GM23338 (cell line): ENCODE measurements around the gene SPACA7. TPM values are rescaled to one million over a fixed set of nuclear protein-coding genes. Genes with fewer than 3 reads are reported as not detected.

Experiments
- ATAC-seq: fragments of 200-7000 bp; cut with Tn5 transposase; 3 replicates; pipeline ENCODE4 v1.9.1; 2020
- DNase-seq: peaks from one replicate; pipeline ENCODE4 v3.0.0-alpha.2; 2015; ENCODE audit warnings: low spot score
- H2AFZ ChIP-seq: fragments of 200-600 bp; sonication (generic); 2 replicates; pipeline ENCODE4 v1.8.0; 2016; ENCODE audit warnings: antibody characterized with exemption, mild to moderate bottlenecking, moderate library complexity
- H3F3A ChIP-seq: fragments of 200-600 bp; sonication (generic); replicated peaks from 2 replicates; pipeline ENCODE4 v1.8.0; 2017; ENCODE audit warnings: antibody characterized with exemption, mixed run types, low read depth
- H3K27ac ChIP-seq: fragments of 200-600 bp; sonication (generic); 2 replicates; pipeline ENCODE4 v1.6.1; 2016; ENCODE audit warnings: low read depth
- H3K27me3 ChIP-seq: fragments of 200-600 bp; sonication (generic); 2 replicates; pipeline ENCODE4 v1.8.0; 2016; ENCODE audit warnings: mild to moderate bottlenecking, mixed run types, moderate library complexity; ENCODE audit not compliant: insufficient read depth
- H3K36me3 ChIP-seq: fragments of 200-600 bp; sonication (generic); 2 replicates; pipeline ENCODE4 v1.8.0; 2016; ENCODE audit warnings: mild to moderate bottlenecking; ENCODE audit not compliant: insufficient read depth
- H3K4me1 ChIP-seq: fragments of 200-600 bp; sonication (generic); 2 replicates; pipeline ENCODE4 v1.8.0; 2016; ENCODE audit warnings: mild to moderate bottlenecking, moderate library complexity; ENCODE audit not compliant: insufficient read depth
- H3K4me2 ChIP-seq: fragments of 200-600 bp; sonication (generic); 2 replicates; pipeline ENCODE4 v1.7.1; 2017; ENCODE audit warnings: mixed run types
- H3K4me3 ChIP-seq: fragments of 200-600 bp; sonication (generic); 2 replicates; pipeline ENCODE4 v1.6.1; 2016; ENCODE audit warnings: mixed run types
- H3K79me2 ChIP-seq: fragments of 200-600 bp; sonication (generic); replicated peaks from 2 replicates; pipeline ENCODE4 v1.8.0; 2017; ENCODE audit warnings: mild to moderate bottlenecking; ENCODE audit not compliant: insufficient read depth
- H3K9me2 ChIP-seq: fragments of 200-600 bp; sonication (generic); 2 replicates; pipeline ENCODE4 v1.8.0; 2017; ENCODE audit not compliant: insufficient read depth
- H4K20me1 ChIP-seq: fragments of 200-600 bp; sonication (generic); replicated peaks from 2 replicates; pipeline ENCODE4 v1.8.0; 2017; ENCODE audit warnings: mild to moderate bottlenecking; ENCODE audit not compliant: insufficient read depth
- H3K27ac Mint-ChIP-seq: 2 replicates; pipeline ENCODE4 v1.8.0; 2020; ENCODE audit warnings: inconsistent platforms, mild to moderate bottlenecking, moderate library complexity, mixed read lengths
- H3K27me3 Mint-ChIP-seq: 3 replicates; pipeline ENCODE4 v1.8.0; 2022; ENCODE audit warnings: low read depth, mild to moderate bottlenecking, moderate library complexity, mixed read lengths, inconsistent platforms; ENCODE audit not compliant: insufficient read depth, poor library complexity
- H3K36me3 Mint-ChIP-seq: 3 replicates; pipeline ENCODE4 v1.8.0; 2021; ENCODE audit warnings: low read depth, mild to moderate bottlenecking, inconsistent platforms, moderate library complexity, mixed read lengths
- H3K4me1 Mint-ChIP-seq: 3 replicates; pipeline ENCODE4 v1.8.0; 2020; ENCODE audit warnings: mild to moderate bottlenecking, inconsistent platforms, mixed read lengths
- H3K4me3 Mint-ChIP-seq: 3 replicates; pipeline ENCODE4 v1.8.0; 2021; ENCODE audit warnings: moderate library complexity, mild to moderate bottlenecking, inconsistent platforms, mixed read lengths
- H3K9me3 Mint-ChIP-seq: 3 replicates; pipeline ENCODE4 v1.8.0; 2020; ENCODE audit warnings: moderate library complexity, mild to moderate bottlenecking, inconsistent platforms, mixed read lengths
- CREB1 ChIP-seq: fragments of 250-450 bp; sonication (Bioruptor Pico); IDR thresholded peaks from 2 replicates; pipeline ENCODE4 v1.5.0; 2020; ENCODE audit warnings: low read depth, mild to moderate bottlenecking, moderate library complexity
- EZH2 ChIP-seq: fragments of 200-600 bp; sonication (generic); IDR thresholded peaks from one replicate; pipeline ENCODE4 v1.8.0; 2017; ENCODE audit warnings: antibody characterized with exemption, mild to moderate bottlenecking, low read depth; ENCODE audit not compliant: unreplicated experiment
- JUNB ChIP-seq: IDR thresholded peaks from one replicate; pipeline ENCODE4 v1.6.1; 2016; ENCODE audit warnings: antibody characterized with exemption; ENCODE audit not compliant: unreplicated experiment
- NANOG ChIP-seq: IDR thresholded peaks from 2 replicates; pipeline ENCODE4 v1.6.1; 2016; ENCODE audit warnings: antibody characterized with exemption, borderline replicate concordance
- ZNF114 ChIP-seq: fragments of 250-450 bp; sonication (Bioruptor Pico); IDR thresholded peaks from 2 replicates; pipeline ENCODE4 v1.5.0; 2020; ENCODE audit warnings: mild to moderate bottlenecking, moderate library complexity
- polyA plus RNA-seq: library from polyadenylated mRNA; unstranded; fragments of >200 nt; fragmentation: Nextera tagmentation; extraction: Ambion mirVana; gene quantifications from 2 replicates; pipeline ENCODE4 v1.2.1, GENCODE V29; 2016
- total RNA-seq: library from RNA; depleted of rRNA; stranded (reverse); fragments of >200 nt; shearing (Covaris generic); gene quantifications from 2 replicates; pipeline ENCODE4 v1.2.3, GENCODE V29; 2014
- TF ChIP-seq, protein P1 (sequence below): IDR thresholded peaks from one replicate; pipeline ENCODE4 v1.6.1; 2018; ENCODE audit warnings: antibody characterized with exemption; ENCODE audit not compliant: unreplicated experiment
- TF ChIP-seq, protein P2 (sequence below): IDR thresholded peaks from 2 replicates; pipeline ENCODE4 v1.6.1; 2016; ENCODE audit warnings: antibody characterized with exemption
- TF ChIP-seq, protein P3 (sequence below), 2 experiments: fragments of 200-600 bp in 1 of 2; sonication (generic) in 1 of 2; conservative IDR thresholded peaks; 2 replicates each; pipeline versions ENCODE4 v1.5.1 to v1.6.1; 2016 to 2017; ENCODE audit warnings: antibody characterized with exemption in 2 of 2, low read depth in 2 of 2, mild to moderate bottlenecking in 2 of 2, moderate library complexity in 1 of 2

Gene SPACA7
- total and polyA plus RNA-seq, 2 experiments from 2014 or later = not detected

DNA sequence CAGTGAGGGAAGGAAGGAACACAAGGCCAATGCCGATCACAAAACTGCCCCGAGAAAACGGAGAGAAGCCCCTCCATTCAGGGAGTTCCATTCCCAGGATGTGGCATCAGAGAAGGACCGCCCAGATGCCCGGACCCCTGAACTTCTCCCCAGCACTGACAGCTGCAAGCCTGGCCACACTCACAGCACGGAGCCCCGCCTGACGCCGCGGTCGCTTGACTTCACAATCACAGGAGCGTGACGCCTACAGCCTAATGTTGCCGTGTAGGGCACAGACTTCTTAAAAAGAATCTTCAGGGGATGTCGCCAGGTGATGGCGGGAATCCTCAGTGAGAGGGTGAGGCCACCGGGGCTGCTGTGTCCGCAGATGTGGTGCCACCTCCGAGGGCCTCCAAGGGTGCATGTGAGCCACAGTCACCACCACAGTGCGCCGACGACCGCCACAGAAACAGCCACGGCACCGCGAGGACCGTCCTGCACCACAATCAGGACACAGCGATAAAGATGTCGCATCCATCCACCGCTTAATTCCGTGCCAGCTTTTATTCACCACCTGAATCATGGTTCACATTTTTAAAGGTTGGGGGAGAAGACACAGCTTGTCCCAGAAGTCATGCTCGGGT lies 77.2 kb downstream of the SPACA7 start (continued):
- TF ChIP-seq, protein P1, sequence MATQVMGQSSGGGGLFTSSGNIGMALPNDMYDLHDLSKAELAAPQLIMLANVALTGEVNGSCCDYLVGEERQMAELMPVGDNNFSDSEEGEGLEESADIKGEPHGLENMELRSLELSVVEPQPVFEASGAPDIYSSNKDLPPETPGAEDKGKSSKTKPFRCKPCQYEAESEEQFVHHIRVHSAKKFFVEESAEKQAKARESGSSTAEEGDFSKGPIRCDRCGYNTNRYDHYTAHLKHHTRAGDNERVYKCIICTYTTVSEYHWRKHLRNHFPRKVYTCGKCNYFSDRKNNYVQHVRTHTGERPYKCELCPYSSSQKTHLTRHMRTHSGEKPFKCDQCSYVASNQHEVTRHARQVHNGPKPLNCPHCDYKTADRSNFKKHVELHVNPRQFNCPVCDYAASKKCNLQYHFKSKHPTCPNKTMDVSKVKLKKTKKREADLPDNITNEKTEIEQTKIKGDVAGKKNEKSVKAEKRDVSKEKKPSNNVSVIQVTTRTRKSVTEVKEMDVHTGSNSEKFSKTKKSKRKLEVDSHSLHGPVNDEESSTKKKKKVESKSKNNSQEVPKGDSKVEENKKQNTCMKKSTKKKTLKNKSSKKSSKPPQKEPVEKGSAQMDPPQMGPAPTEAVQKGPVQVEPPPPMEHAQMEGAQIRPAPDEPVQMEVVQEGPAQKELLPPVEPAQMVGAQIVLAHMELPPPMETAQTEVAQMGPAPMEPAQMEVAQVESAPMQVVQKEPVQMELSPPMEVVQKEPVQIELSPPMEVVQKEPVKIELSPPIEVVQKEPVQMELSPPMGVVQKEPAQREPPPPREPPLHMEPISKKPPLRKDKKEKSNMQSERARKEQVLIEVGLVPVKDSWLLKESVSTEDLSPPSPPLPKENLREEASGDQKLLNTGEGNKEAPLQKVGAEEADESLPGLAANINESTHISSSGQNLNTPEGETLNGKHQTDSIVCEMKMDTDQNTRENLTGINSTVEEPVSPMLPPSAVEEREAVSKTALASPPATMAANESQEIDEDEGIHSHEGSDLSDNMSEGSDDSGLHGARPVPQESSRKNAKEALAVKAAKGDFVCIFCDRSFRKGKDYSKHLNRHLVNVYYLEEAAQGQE = no peak
- TF ChIP-seq, protein P2, sequence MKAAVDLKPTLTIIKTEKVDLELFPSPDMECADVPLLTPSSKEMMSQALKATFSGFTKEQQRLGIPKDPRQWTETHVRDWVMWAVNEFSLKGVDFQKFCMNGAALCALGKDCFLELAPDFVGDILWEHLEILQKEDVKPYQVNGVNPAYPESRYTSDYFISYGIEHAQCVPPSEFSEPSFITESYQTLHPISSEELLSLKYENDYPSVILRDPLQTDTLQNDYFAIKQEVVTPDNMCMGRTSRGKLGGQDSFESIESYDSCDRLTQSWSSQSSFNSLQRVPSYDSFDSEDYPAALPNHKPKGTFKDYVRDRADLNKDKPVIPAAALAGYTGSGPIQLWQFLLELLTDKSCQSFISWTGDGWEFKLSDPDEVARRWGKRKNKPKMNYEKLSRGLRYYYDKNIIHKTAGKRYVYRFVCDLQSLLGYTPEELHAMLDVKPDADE = no peak
- TF ChIP-seq NANOG (no peak), CREB1 (no peak), EZH2 (no peak), JUNB (no peak)
- TF ChIP-seq, protein P3, sequence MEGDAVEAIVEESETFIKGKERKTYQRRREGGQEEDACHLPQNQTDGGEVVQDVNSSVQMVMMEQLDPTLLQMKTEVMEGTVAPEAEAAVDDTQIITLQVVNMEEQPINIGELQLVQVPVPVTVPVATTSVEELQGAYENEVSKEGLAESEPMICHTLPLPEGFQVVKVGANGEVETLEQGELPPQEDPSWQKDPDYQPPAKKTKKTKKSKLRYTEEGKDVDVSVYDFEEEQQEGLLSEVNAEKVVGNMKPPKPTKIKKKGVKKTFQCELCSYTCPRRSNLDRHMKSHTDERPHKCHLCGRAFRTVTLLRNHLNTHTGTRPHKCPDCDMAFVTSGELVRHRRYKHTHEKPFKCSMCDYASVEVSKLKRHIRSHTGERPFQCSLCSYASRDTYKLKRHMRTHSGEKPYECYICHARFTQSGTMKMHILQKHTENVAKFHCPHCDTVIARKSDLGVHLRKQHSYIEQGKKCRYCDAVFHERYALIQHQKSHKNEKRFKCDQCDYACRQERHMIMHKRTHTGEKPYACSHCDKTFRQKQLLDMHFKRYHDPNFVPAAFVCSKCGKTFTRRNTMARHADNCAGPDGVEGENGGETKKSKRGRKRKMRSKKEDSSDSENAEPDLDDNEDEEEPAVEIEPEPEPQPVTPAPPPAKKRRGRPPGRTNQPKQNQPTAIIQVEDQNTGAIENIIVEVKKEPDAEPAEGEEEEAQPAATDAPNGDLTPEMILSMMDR (conservative IDR thresholded peaks at IDR 0.05; ENCODE audit: low read depth in 2 of 2) = no peak

DNA sequence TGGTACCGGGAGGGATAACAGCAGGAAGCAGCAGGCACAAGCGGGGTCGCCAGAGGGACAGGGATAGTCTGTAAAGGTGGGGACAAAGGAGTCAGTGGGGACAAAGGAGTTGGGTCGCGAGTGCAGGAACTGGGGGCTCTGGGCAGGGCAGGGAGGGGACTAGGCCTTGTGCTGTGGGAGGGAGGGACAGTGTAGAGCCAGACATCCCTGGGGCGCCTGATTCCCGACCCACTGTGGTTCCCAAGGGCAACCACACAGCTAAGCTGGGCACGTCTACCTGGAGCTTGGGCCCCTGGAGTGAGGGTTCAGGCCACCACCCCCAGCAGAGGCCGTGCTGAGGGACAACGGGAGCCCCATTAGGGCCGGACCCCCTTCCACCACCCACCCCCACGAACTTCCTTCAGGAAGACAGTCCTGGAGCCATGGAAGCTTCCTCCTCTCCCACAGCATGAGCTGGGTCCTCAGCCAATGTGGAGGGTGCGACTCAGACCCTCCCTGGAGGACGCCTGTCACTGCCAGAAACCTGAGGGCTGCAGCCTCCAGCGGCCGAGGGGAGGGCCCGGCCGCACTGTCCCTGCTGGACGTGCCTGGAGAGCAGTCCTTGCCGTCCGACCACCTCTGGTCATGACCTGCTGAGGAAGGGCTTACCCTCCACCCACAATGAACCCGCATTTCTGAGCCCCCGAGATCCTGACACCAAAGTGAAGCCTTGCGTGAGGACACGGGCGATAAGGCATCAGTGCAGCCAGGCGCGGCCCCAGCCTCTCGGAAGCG lies 77.9 kb downstream of the SPACA7 start:
- Histone ChIP-seq H3K4me2 (no peak overlapping the region), H3K27me3 (no peaks in the 10 kb centered on the region), H3K36me3 (no peaks in the 10 kb centered on the region), H2AFZ (no peak overlapping the region), H3K79me2 (no peaks in the 10 kb centered on the region), H3K4me1 (no peaks in the 10 kb centered on the region), H3K27ac (no peak overlapping the region), H4K20me1 (no peaks in the 10 kb centered on the region), H3K9me2 (no peaks in the 10 kb centered on the region), H3F3A (no peaks in the 10 kb centered on the region), H3K4me3 (no peak overlapping the region)
- Mint-ChIP-seq H3K9me3 (no peaks in the 10 kb centered on the region), H3K27ac (no peak overlapping the region), H3K4me3 (no peak overlapping the region), H3K4me1 (no peaks in the 10 kb centered on the region), H3K36me3 (no peaks in the 10 kb centered on the region), H3K27me3 (peaks cover 2% of the 10 kb centered on the region)
- no peak for ATAC-seq
- DNase-seq = no peak
- TF ChIP-seq ZNF114 (CRISPR knock-in tag) (no peak), NANOG (no peak)
- TF ChIP-seq, protein P1 = no peak
- TF ChIP-seq, protein P2 = no peak
